HG03575 (cell line): ENCODE results near the gene AIFM1.

Source experiments
- ATAC-seq: cut with Tn5 transposase; IDR thresholded peaks from one replicate; pipeline ENCODE4 v1.9.1; 2021; ENCODE audit not compliant: unreplicated experiment, insufficient number of reproducible peaks, low FRiP score; ENCODE audit errors: extremely low read depth

AIFM1 gene

GRCh38 chrX:130080791-130081367 lies 84.8 kb downstream of the AIFM1 start:
- ATAC-seq: no peak

- no peak for ATAC-seq
Observed at GRCh38 chrX:130079824-130080406, 85.7 kb downstream of the AIFM1 start.
